NCI-H1436 treated with DMSO at 0.1 percent for 48 hours (cell line): ENCODE data around the gene PCDH15.

ENCODE experiments used
- DNase-seq: peaks from one replicate; lab custom pipeline; 2025; lab: John Stamatoyannopoulos, UW

PCDH15 gene

GRCh38 chr10:54708021-54708420 lies 93.0 kb downstream of the PCDH15 start:
- DNase-seq: no peak

- no peak for DNase-seq
These were observed 98.2 kb downstream of the PCDH15 start for GRCh38 chr10:54702583-54703485.

GRCh38 chr10:54691331-54691730 lies 109.7 kb downstream of the PCDH15 start:
- no peak for DNase-seq

GRCh38 chr10:54682554-54682953 lies 118.5 kb downstream of the PCDH15 start:
- DNase-seq: no peak

- DNase-seq: no peak
These were observed 119.9 kb downstream of the PCDH15 start for GRCh38 chr10:54681136-54681535.

GRCh38 chr10:54667136-54667535 lies 133.9 kb downstream of the PCDH15 start:
- DNase-seq: no peak

- no peak for DNase-seq
These were observed 134.8 kb downstream of the PCDH15 start for GRCh38 chr10:54666192-54666591.

GRCh38 chr10:54665095-54665494 lies 135.9 kb downstream of the PCDH15 start:
- DNase-seq: no peak

GRCh38 chr10:54660397-54660796 lies 140.6 kb downstream of the PCDH15 start:
- no peak for DNase-seq

- DNase-seq: no peak
These were observed 144.4 kb downstream of the PCDH15 start for GRCh38 chr10:54656643-54657042.

GRCh38 chr10:54653518-54653917 lies 147.5 kb downstream of the PCDH15 start:
- DNase-seq: no peak

- no peak for DNase-seq
These were observed 150.5 kb downstream of the PCDH15 start for GRCh38 chr10:54650547-54650946.

- no peak for DNase-seq
These were observed 179.0 kb downstream of the PCDH15 start for GRCh38 chr10:54622017-54622416.

GRCh38 chr10:54620352-54620751 lies 180.7 kb downstream of the PCDH15 start:
- DNase-seq: no peak

- DNase-seq: no peak
These were observed 187.0 kb downstream of the PCDH15 start for GRCh38 chr10:54614072-54614471.

GRCh38 chr10:54613162-54613561 lies 187.9 kb downstream of the PCDH15 start:
- DNase-seq: no peak

- no peak for DNase-seq
These were observed 191.6 kb downstream of the PCDH15 start for GRCh38 chr10:54609423-54609822.

GRCh38 chr10:54607983-54608382 lies 193.0 kb downstream of the PCDH15 start:
- no peak for DNase-seq

- no peak for DNase-seq
These were observed 206.7 kb downstream of the PCDH15 start for GRCh38 chr10:54594289-54594688.

- DNase-seq: no peak
These were observed 213.1 kb downstream of the PCDH15 start for GRCh38 chr10:54587971-54588370.

- no peak for DNase-seq
These were observed 215.5 kb downstream of the PCDH15 start for GRCh38 chr10:54585572-54585971.

GRCh38 chr10:54577682-54578081 lies 223.3 kb downstream of the PCDH15 start:
- no peak for DNase-seq

- DNase-seq: no peak
These were observed 224.5 kb downstream of the PCDH15 start for GRCh38 chr10:54576541-54576940.

- no peak for DNase-seq
These were observed 241.5 kb downstream of the PCDH15 start for GRCh38 chr10:54559498-54559897.
